OCI-LY7 (cell line): ENCODE measurements around the gene MLST8.

ENCODE experiments used
- CTCF ChIP-seq: fragments of 200-600 bp; sonication (generic); conservative IDR thresholded peaks from 2 replicates; pipeline ENCODE4 v1.5.1; 2014; ENCODE audit warnings: mild to moderate bottlenecking, antibody characterized with exemption, low read length, moderate library complexity, mixed read lengths
- EZH2phosphoT487 ChIP-seq: fragments of 200-600 bp; sonication (generic); IDR thresholded peaks from 2 replicates; pipeline ENCODE4 v1.6.1; 2018; ENCODE audit warnings: low read depth, borderline replicate concordance, mild to moderate bottlenecking, mixed run types, antibody characterized with exemption, low read length, moderate library complexity, mixed read lengths

DNA sequence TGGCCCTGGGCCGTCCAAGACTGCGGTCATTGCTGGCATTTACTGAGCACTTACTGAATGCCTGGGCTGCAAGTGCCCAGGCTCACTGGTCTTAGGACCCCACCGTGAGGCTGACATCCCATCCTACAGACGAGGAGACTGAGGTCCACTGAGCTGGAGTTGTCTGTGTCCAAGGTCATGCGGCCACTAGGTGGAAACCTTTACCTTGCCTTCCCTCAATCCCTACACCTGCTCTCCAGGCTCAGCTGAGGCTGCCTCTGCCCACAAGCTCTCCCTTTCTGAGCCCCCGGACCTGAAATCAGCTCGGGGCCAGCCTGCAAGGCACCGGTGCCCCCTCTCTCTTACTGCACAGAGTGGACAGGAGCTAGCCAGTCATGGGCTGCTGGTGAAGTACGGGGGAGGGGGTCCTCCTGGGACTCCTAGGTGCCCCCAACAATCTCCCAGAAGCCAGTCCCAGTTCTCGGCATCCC is 10.4 kb upstream of the MLST8 start:
- TF ChIP-seq CTCF (peak; percentile 70), EZH2phosphoT487 (no peak)
